GM23338 (cell line): ENCODE measurements around the gene SLC26A1. TPM values are rescaled to one million over a fixed set of nuclear protein-coding genes. Genes with fewer than 3 reads are reported as not detected.
"Not testable (repeated sequence)": the region's sequence is repeated elsewhere in the genome, so short reads cannot be mapped to it uniquely, and the experiment has no call there.

ENCODE experiments used
- ATAC-seq: fragments of 200-7000 bp; cut with Tn5 transposase; 3 replicates; pipeline ENCODE4 v1.9.1; 2020
- DNase-seq: peaks from one replicate; pipeline ENCODE4 v3.0.0-alpha.2; 2015; ENCODE audit warnings: low spot score
- H2AFZ ChIP-seq: fragments of 200-600 bp; sonication (generic); 2 replicates; pipeline ENCODE4 v1.8.0; 2016; ENCODE audit warnings: antibody characterized with exemption, mild to moderate bottlenecking, moderate library complexity
- H3F3A ChIP-seq: fragments of 200-600 bp; sonication (generic); replicated peaks from 2 replicates; pipeline ENCODE4 v1.8.0; 2017; ENCODE audit warnings: antibody characterized with exemption, mixed run types, low read depth
- H3K27ac ChIP-seq: fragments of 200-600 bp; sonication (generic); 2 replicates; pipeline ENCODE4 v1.6.1; 2016; ENCODE audit warnings: low read depth
- H3K27me3 ChIP-seq: fragments of 200-600 bp; sonication (generic); 2 replicates; pipeline ENCODE4 v1.8.0; 2016; ENCODE audit warnings: mild to moderate bottlenecking, mixed run types, moderate library complexity; ENCODE audit not compliant: insufficient read depth
- H3K36me3 ChIP-seq: fragments of 200-600 bp; sonication (generic); 2 replicates; pipeline ENCODE4 v1.8.0; 2016; ENCODE audit warnings: mild to moderate bottlenecking; ENCODE audit not compliant: insufficient read depth
- H3K4me1 ChIP-seq: fragments of 200-600 bp; sonication (generic); 2 replicates; pipeline ENCODE4 v1.8.0; 2016; ENCODE audit warnings: mild to moderate bottlenecking, moderate library complexity; ENCODE audit not compliant: insufficient read depth
- H3K4me2 ChIP-seq: fragments of 200-600 bp; sonication (generic); 2 replicates; pipeline ENCODE4 v1.7.1; 2017; ENCODE audit warnings: mixed run types
- H3K4me3 ChIP-seq: fragments of 200-600 bp; sonication (generic); 2 replicates; pipeline ENCODE4 v1.6.1; 2016; ENCODE audit warnings: mixed run types
- H3K79me2 ChIP-seq: fragments of 200-600 bp; sonication (generic); replicated peaks from 2 replicates; pipeline ENCODE4 v1.8.0; 2017; ENCODE audit warnings: mild to moderate bottlenecking; ENCODE audit not compliant: insufficient read depth
- H3K9me2 ChIP-seq: fragments of 200-600 bp; sonication (generic); 2 replicates; pipeline ENCODE4 v1.8.0; 2017; ENCODE audit not compliant: insufficient read depth
- H4K20me1 ChIP-seq: fragments of 200-600 bp; sonication (generic); replicated peaks from 2 replicates; pipeline ENCODE4 v1.8.0; 2017; ENCODE audit warnings: mild to moderate bottlenecking; ENCODE audit not compliant: insufficient read depth
- H3K27ac Mint-ChIP-seq: 2 replicates; pipeline ENCODE4 v1.8.0; 2020; ENCODE audit warnings: inconsistent platforms, mild to moderate bottlenecking, moderate library complexity, mixed read lengths
- H3K27me3 Mint-ChIP-seq: 3 replicates; pipeline ENCODE4 v1.8.0; 2022; ENCODE audit warnings: low read depth, mild to moderate bottlenecking, moderate library complexity, mixed read lengths, inconsistent platforms; ENCODE audit not compliant: insufficient read depth, poor library complexity
- H3K36me3 Mint-ChIP-seq: 3 replicates; pipeline ENCODE4 v1.8.0; 2021; ENCODE audit warnings: low read depth, mild to moderate bottlenecking, inconsistent platforms, moderate library complexity, mixed read lengths
- H3K4me1 Mint-ChIP-seq: 3 replicates; pipeline ENCODE4 v1.8.0; 2020; ENCODE audit warnings: mild to moderate bottlenecking, inconsistent platforms, mixed read lengths
- H3K4me3 Mint-ChIP-seq: 3 replicates; pipeline ENCODE4 v1.8.0; 2021; ENCODE audit warnings: moderate library complexity, mild to moderate bottlenecking, inconsistent platforms, mixed read lengths
- H3K9me3 Mint-ChIP-seq: 3 replicates; pipeline ENCODE4 v1.8.0; 2020; ENCODE audit warnings: moderate library complexity, mild to moderate bottlenecking, inconsistent platforms, mixed read lengths
- CREB1 ChIP-seq: fragments of 250-450 bp; sonication (Bioruptor Pico); IDR thresholded peaks from 2 replicates; pipeline ENCODE4 v1.5.0; 2020; ENCODE audit warnings: low read depth, mild to moderate bottlenecking, moderate library complexity
- CTCF ChIP-seq, 2 experiments: fragments of 200-600 bp in 1 of 2; sonication (generic) in 1 of 2; conservative IDR thresholded peaks; 2 replicates each; pipeline versions ENCODE4 v1.5.1 to v1.6.1; 2016 to 2017; ENCODE audit warnings: antibody characterized with exemption in 2 of 2, low read depth in 2 of 2, mild to moderate bottlenecking in 2 of 2, moderate library complexity in 1 of 2
- EZH2 ChIP-seq: fragments of 200-600 bp; sonication (generic); IDR thresholded peaks from one replicate; pipeline ENCODE4 v1.8.0; 2017; ENCODE audit warnings: antibody characterized with exemption, mild to moderate bottlenecking, low read depth; ENCODE audit not compliant: unreplicated experiment
- JUNB ChIP-seq: IDR thresholded peaks from one replicate; pipeline ENCODE4 v1.6.1; 2016; ENCODE audit warnings: antibody characterized with exemption; ENCODE audit not compliant: unreplicated experiment
- STAT1 ChIP-seq: IDR thresholded peaks from one replicate; pipeline ENCODE4 v1.6.1; 2016; ENCODE audit warnings: antibody characterized with exemption; ENCODE audit not compliant: unreplicated experiment
- ZNF114 ChIP-seq: fragments of 250-450 bp; sonication (Bioruptor Pico); IDR thresholded peaks from 2 replicates; pipeline ENCODE4 v1.5.0; 2020; ENCODE audit warnings: mild to moderate bottlenecking, moderate library complexity
- ZNF331 ChIP-seq: fragments of 250-450 bp; sonication (Bioruptor Pico); IDR thresholded peaks from 2 replicates; pipeline ENCODE4 v1.5.0; 2020; ENCODE audit warnings: low read depth, mild to moderate bottlenecking, moderate library complexity
- polyA plus RNA-seq: library from polyadenylated mRNA; unstranded; fragments of >200 nt; fragmentation: Nextera tagmentation; extraction: Ambion mirVana; gene quantifications from 2 replicates; pipeline ENCODE4 v1.2.1, GENCODE V29; 2016
- total RNA-seq: library from RNA; depleted of rRNA; stranded (reverse); fragments of >200 nt; shearing (Covaris generic); gene quantifications from 2 replicates; pipeline ENCODE4 v1.2.3, GENCODE V29; 2014

The SLC26A1 gene
- total and polyA plus RNA-seq, 2 experiments from 2014 or later: 0.10 to 0.27 TPM

- Mint-ChIP-seq H3K9me3 (peaks cover 2% of the 10 kb centered on the region; the same call in 2 of the 3 replicates), H3K36me3 (no peaks in the 10 kb centered on the region), H3K4me1 (peaks cover 4% of the 10 kb centered on the region; the same call in 2 of the 3 replicates), H3K27ac (no peak overlapping the region), H3K4me3 (no peak overlapping the region), H3K27me3 (peaks cover 76% of the 10 kb centered on the region)
- H3F3A ChIP-seq: no peaks in the 10 kb centered on the region
- no peaks in the 10 kb centered on the region for H3K9me2 ChIP-seq
- H3K36me3 ChIP-seq: no peaks in the 10 kb centered on the region
- DNase-seq (no peak), ATAC-seq (no peak)
- no peak overlapping the region for H3K4me2 ChIP-seq
- no peaks in the 10 kb centered on the region for H3K79me2 ChIP-seq
- no peak overlapping the region for H3K4me3 ChIP-seq
- no peak overlapping the region for H3K27ac ChIP-seq
- no peaks in the 10 kb centered on the region; the same call in 1 of the 2 replicates for H4K20me1 ChIP-seq
- peaks cover 92% of the 10 kb centered on the region for H3K27me3 ChIP-seq
- no peak overlapping the region for H2AFZ ChIP-seq
- TF ChIP-seq STAT1 (no peak), CREB1 (no peak), CTCF (conservative IDR thresholded peaks at IDR 0.05; ENCODE audit: low read depth in 2 of 2) (no peak)
- H3K4me1 ChIP-seq: no peaks in the 10 kb centered on the region; the same call in 1 of the 2 replicates
Measured at GRCh38 chr4:999882-1000425, 6.8 kb upstream of the SLC26A1 start.

GRCh38 chr4:999240-999863 lies 6.1 kb upstream of the SLC26A1 start:
- H3K9me2 ChIP-seq, H3K4me3 ChIP-seq, H3K27ac ChIP-seq, H3K4me1 ChIP-seq, H2AFZ ChIP-seq, H3K9me3 Mint-ChIP-seq, H3K4me1 Mint-ChIP-seq, H3K27ac Mint-ChIP-seq, H3K4me3 Mint-ChIP-seq, ATAC-seq, H3K79me2 ChIP-seq, H3F3A ChIP-seq, H3K4me2 ChIP-seq, H3K36me3 ChIP-seq, DNase-seq, H4K20me1 ChIP-seq, H3K36me3 Mint-ChIP-seq: not testable (repeated sequence)
- peaks cover 86% of the 10 kb centered on the region for H3K27me3 ChIP-seq
- peaks cover 72% of the 10 kb centered on the region for H3K27me3 Mint-ChIP-seq

GRCh38 chr4:998096-998691 lies 5.0 kb upstream of the SLC26A1 start:
- Histone ChIP-seq H3K4me2 (peak overlapping the region; percentile 80), H3F3A (no peaks in the 10 kb centered on the region), H3K4me1 (no peaks in the 10 kb centered on the region; the same call in 1 of the 2 replicates), H3K9me2 (no peaks in the 10 kb centered on the region), H3K4me3 (peak overlapping the region; percentile 57), H3K27me3 (peaks cover 74% of the 10 kb centered on the region), H2AFZ (no peak overlapping the region), H4K20me1 (no peaks in the 10 kb centered on the region; the same call in 1 of the 2 replicates), H3K79me2 (no peaks in the 10 kb centered on the region), H3K36me3 (no peaks in the 10 kb centered on the region), H3K27ac (no peak overlapping the region)
- peaks cover 4% of the 10 kb centered on the region; the same call in 2 of the 3 replicates for H3K4me1 Mint-ChIP-seq
- ATAC-seq: no peak
- DNase-seq: no peak
- no peak overlapping the region for H3K27ac Mint-ChIP-seq
- H3K27me3 Mint-ChIP-seq: peaks cover 60% of the 10 kb centered on the region
- TF ChIP-seq CTCF (conservative IDR thresholded peaks at IDR 0.05; ENCODE audit: low read depth in 2 of 2) (no peak), STAT1 (no peak), JUNB (no peak), ZNF114 (CRISPR knock-in tag) (no peak), ZNF331 (CRISPR knock-in tag) (no peak), EZH2 (peak; percentile 4)
- H3K4me3 Mint-ChIP-seq: peak overlapping the region; percentile 38; the same call in 1 of the 3 replicates
- no peaks in the 10 kb centered on the region for H3K36me3 Mint-ChIP-seq
- H3K9me3 Mint-ChIP-seq: peaks cover 2% of the 10 kb centered on the region; the same call in 2 of the 3 replicates
